Stimulated activated memory B cell treated with anti-CD40 and anti-IgM and Interleukin-4, amounts not matched to agents 10 μg/mL and 1 μg/mL and 100 μg/mL, for 72 hours (primary cell): ENCODE measurements around the gene PCDHGA1.
"Not testable (repeated sequence)": the region's sequence is repeated elsewhere in the genome, so short reads cannot be mapped to it uniquely, and the experiment has no call there.

ENCODE experiments used
- ATAC-seq: fragments of 150-1000 bp; cut with Tn5 transposase; 2 replicates; pipeline ENCODE4 v1.10.0; 2021
- H3K27ac Mint-ChIP-seq: one replicate; pipeline ENCODE4 v1.8.0; 2022; ENCODE audit warnings: mild to moderate bottlenecking, mixed read lengths
- H3K27me3 Mint-ChIP-seq: one replicate; pipeline ENCODE4 v1.8.0; 2022; ENCODE audit warnings: mixed read lengths
- H3K36me3 Mint-ChIP-seq: one replicate; pipeline ENCODE4 v1.8.0; 2022; ENCODE audit warnings: mixed read lengths
- H3K4me1 Mint-ChIP-seq: one replicate; pipeline ENCODE4 v1.8.0; 2022; ENCODE audit warnings: mixed read lengths
- H3K4me3 Mint-ChIP-seq: one replicate; pipeline ENCODE4 v1.8.0; 2022; ENCODE audit warnings: mild to moderate bottlenecking, moderate library complexity, mixed read lengths
- H3K9me3 Mint-ChIP-seq: one replicate; pipeline ENCODE4 v1.8.0; 2022; ENCODE audit warnings: mixed read lengths

Gene PCDHGA1

GRCh38 chr5:141430332-141431113 is 100.2 kb downstream of the PCDHGA1 start, which contains the start of gene PCDHGA12:
Gene PCDHGA12 (plus strand): TSS chr5:141430507. CDS start chr5:141430760, 253 bp downstream.
- ATAC-seq: peak; percentile 63
- H3K36me3 Mint-ChIP-seq: peaks cover 25% of the 10 kb centered on the region

GRCh38 chr5:141431286-141431685 is 101.0 kb downstream of the PCDHGA1 start:
- peaks cover 25% of the 10 kb centered on the region for H3K36me3 Mint-ChIP-seq
- H3K9me3 Mint-ChIP-seq: peaks cover 9% of the 10 kb centered on the region
- peak overlapping the region; percentile 31 for H3K27ac Mint-ChIP-seq
- H3K27me3 Mint-ChIP-seq: peaks cover 42% of the 10 kb centered on the region
- ATAC-seq: peak; percentile 45
- peaks cover 19% of the 10 kb centered on the region for H3K4me1 Mint-ChIP-seq
- peak overlapping the region; percentile 77 for H3K4me3 Mint-ChIP-seq

More at GRCh38 chr5:141430332-141431113, 100.2 kb downstream of the PCDHGA1 start, which contains the start of gene PCDHGA12:
- Mint-ChIP-seq H3K9me3 (peaks cover 9% of the 10 kb centered on the region), H3K27ac (peak within 1 kb of the TSS; percentile 31), H3K27me3 (peaks cover 42% of the 10 kb centered on the region), H3K4me3 (peak within 1 kb of the TSS; percentile 77), H3K4me1 (peaks cover 19% of the 10 kb centered on the region)

- peak overlapping the region; percentile 77 for H3K4me3 Mint-ChIP-seq
- not testable (repeated sequence) for H3K9me3 Mint-ChIP-seq, ATAC-seq
- H3K27ac Mint-ChIP-seq: peak overlapping the region; percentile 31
- peaks cover 19% of the 10 kb centered on the region for H3K4me1 Mint-ChIP-seq
- peaks cover 20% of the 10 kb centered on the region for H3K36me3 Mint-ChIP-seq
- peaks cover 42% of the 10 kb centered on the region for H3K27me3 Mint-ChIP-seq
Measured at GRCh38 chr5:141432308-141432707, 102.0 kb downstream of the PCDHGA1 start.

GRCh38 chr5:141432726-141433125 is 102.4 kb downstream of the PCDHGA1 start:
- not testable (repeated sequence) for H3K4me3 Mint-ChIP-seq, H3K27ac Mint-ChIP-seq, H3K9me3 Mint-ChIP-seq, ATAC-seq
- Mint-ChIP-seq H3K4me1 (peaks cover 19% of the 10 kb centered on the region), H3K36me3 (peaks cover 18% of the 10 kb centered on the region), H3K27me3 (peaks cover 42% of the 10 kb centered on the region)

GRCh38 chr5:141434006-141434405 is 103.7 kb downstream of the PCDHGA1 start:
- H3K27ac Mint-ChIP-seq: no peak overlapping the region
- ATAC-seq: no peak
- peaks cover 9% of the 10 kb centered on the region for H3K36me3 Mint-ChIP-seq
- H3K4me1 Mint-ChIP-seq: peaks cover 19% of the 10 kb centered on the region
- peaks cover 6% of the 10 kb centered on the region for H3K9me3 Mint-ChIP-seq
- peaks cover 32% of the 10 kb centered on the region for H3K27me3 Mint-ChIP-seq
- no peak overlapping the region for H3K4me3 Mint-ChIP-seq

GRCh38 chr5:141437221-141437620 is 106.9 kb downstream of the PCDHGA1 start:
- peaks cover 13% of the 10 kb centered on the region for H3K27me3 Mint-ChIP-seq
- peaks cover under 1% of the 10 kb centered on the region for H3K4me1 Mint-ChIP-seq
- H3K4me3 Mint-ChIP-seq: no peak overlapping the region

GRCh38 chr5:141439411-141440141 is 109.3 kb downstream of the PCDHGA1 start:
- Mint-ChIP-seq H3K36me3 (no peaks in the 10 kb centered on the region), H3K4me3 (no peak overlapping the region), H3K27me3 (no peaks in the 10 kb centered on the region), H3K9me3 (peaks cover 3% of the 10 kb centered on the region), H3K27ac (no peak overlapping the region), H3K4me1 (peaks cover 5% of the 10 kb centered on the region)
- ATAC-seq: no peak

More at GRCh38 chr5:141437221-141437620, 106.9 kb downstream of the PCDHGA1 start:
- Mint-ChIP-seq H3K27ac (no peak overlapping the region), H3K36me3 (peaks cover 9% of the 10 kb centered on the region), H3K9me3 (peaks cover 7% of the 10 kb centered on the region)
- no peak for ATAC-seq

GRCh38 chr5:141440341-141440740 is 110.0 kb downstream of the PCDHGA1 start:
- Mint-ChIP-seq H3K4me3 (no peak overlapping the region), H3K27ac (no peak overlapping the region), H3K36me3 (no peaks in the 10 kb centered on the region), H3K4me1 (peaks cover 5% of the 10 kb centered on the region), H3K27me3 (peaks cover 3% of the 10 kb centered on the region), H3K9me3 (peaks cover 3% of the 10 kb centered on the region)
- no peak for ATAC-seq

- peaks cover 12% of the 10 kb centered on the region for H3K27me3 Mint-ChIP-seq
- no peak overlapping the region for H3K27ac Mint-ChIP-seq
- no peak overlapping the region for H3K4me3 Mint-ChIP-seq
- no peaks in the 10 kb centered on the region for H3K36me3 Mint-ChIP-seq
- H3K9me3 Mint-ChIP-seq: peaks cover 3% of the 10 kb centered on the region
- H3K4me1 Mint-ChIP-seq: peaks cover 5% of the 10 kb centered on the region
- no peak for ATAC-seq
Measured at GRCh38 chr5:141441571-141442170, 111.4 kb downstream of the PCDHGA1 start.

GRCh38 chr5:141465351-141465750 is 135.0 kb downstream of the PCDHGA1 start:
- H3K4me3 Mint-ChIP-seq: no peak overlapping the region
- no peaks in the 10 kb centered on the region for H3K4me1 Mint-ChIP-seq
- peaks cover 6% of the 10 kb centered on the region for H3K36me3 Mint-ChIP-seq
- no peak overlapping the region for H3K27ac Mint-ChIP-seq
- H3K27me3 Mint-ChIP-seq: no peaks in the 10 kb centered on the region
- ATAC-seq: no peak
- H3K9me3 Mint-ChIP-seq: no peaks in the 10 kb centered on the region

GRCh38 chr5:141475625-141476131 is 145.4 kb downstream of the PCDHGA1 start, which contains the start of gene PCDHGC3:
Gene PCDHGC3 (plus strand): TSS chr5:141475966. CDS start chr5:141476117, 151 bp downstream.
- peaks cover 33% of the 10 kb centered on the region for H3K4me1 Mint-ChIP-seq
- H3K9me3 Mint-ChIP-seq: no peaks in the 10 kb centered on the region
- H3K4me3 Mint-ChIP-seq: peak within 1 kb of the TSS; percentile 94
- H3K27me3 Mint-ChIP-seq: peaks cover 45% of the 10 kb centered on the region
- no peaks in the 10 kb centered on the region for H3K36me3 Mint-ChIP-seq
- H3K27ac Mint-ChIP-seq: peak within 1 kb of the TSS; percentile 76
- ATAC-seq: peak; percentile 93

- H3K27ac Mint-ChIP-seq: peak overlapping the region; percentile 76
- ATAC-seq: peak; percentile 35
- H3K9me3 Mint-ChIP-seq: no peaks in the 10 kb centered on the region
- peaks cover 51% of the 10 kb centered on the region for H3K27me3 Mint-ChIP-seq
- peaks cover 33% of the 10 kb centered on the region for H3K4me1 Mint-ChIP-seq
- H3K36me3 Mint-ChIP-seq: no peaks in the 10 kb centered on the region
- H3K4me3 Mint-ChIP-seq: peak overlapping the region; percentile 94
Measured at GRCh38 chr5:141476132-141476911, 146.0 kb downstream of the PCDHGA1 start.

- ATAC-seq: no peak
- Mint-ChIP-seq H3K9me3 (no peaks in the 10 kb centered on the region), H3K27ac (no peak overlapping the region), H3K4me1 (peaks cover 33% of the 10 kb centered on the region), H3K36me3 (no peaks in the 10 kb centered on the region), H3K27me3 (peaks cover 54% of the 10 kb centered on the region), H3K4me3 (peak overlapping the region; percentile 94)
Measured at GRCh38 chr5:141477044-141477575, 146.8 kb downstream of the PCDHGA1 start.

GRCh38 chr5:141477815-141478214 is 147.5 kb downstream of the PCDHGA1 start:
- ATAC-seq: no peak
- Mint-ChIP-seq H3K36me3 (no peaks in the 10 kb centered on the region), H3K27ac (no peak overlapping the region), H3K27me3 (peaks cover 61% of the 10 kb centered on the region), H3K9me3 (no peaks in the 10 kb centered on the region), H3K4me3 (peak overlapping the region; percentile 94), H3K4me1 (peaks cover 33% of the 10 kb centered on the region)
